HG03139 (cell line): ENCODE results near the gene NCAM1.
"Not testable (repeated sequence)": the region's sequence is repeated elsewhere in the genome, so short reads cannot be mapped to it uniquely, and the experiment has no call there.

Experiments
- ATAC-seq: cut with Tn5 transposase; IDR thresholded peaks from one replicate; pipeline ENCODE4 v1.9.1; 2021; ENCODE audit not compliant: unreplicated experiment

Gene NCAM1

GRCh38 chr11:112961146-112961668, at the start of gene NCAM1:
Gene NCAM1, plus strand, starts transcription at chr11:112961420.
- no peak for ATAC-seq

- no peak for ATAC-seq
Observed at GRCh38 chr11:112922606-112923005, 38.6 kb upstream of the NCAM1 start.

- ATAC-seq = not testable (repeated sequence)
Observed at GRCh38 chr11:112924836-112925235, 36.4 kb upstream of the NCAM1 start.

GRCh38 chr11:112925516-112926310, 35.5 kb upstream of the NCAM1 start:
- ATAC-seq = no peak

- ATAC-seq = no peak
Observed at GRCh38 chr11:112928136-112928535, 33.1 kb upstream of the NCAM1 start.

- no peak for ATAC-seq
Observed at GRCh38 chr11:112929432-112929831, 31.8 kb upstream of the NCAM1 start.

GRCh38 chr11:112931703-112932102, 29.5 kb upstream of the NCAM1 start:
- no peak for ATAC-seq

GRCh38 chr11:112932593-112932992, 28.6 kb upstream of the NCAM1 start:
- ATAC-seq = no peak

- no peak for ATAC-seq
Observed at GRCh38 chr11:112933970-112934369, 27.2 kb upstream of the NCAM1 start.

- ATAC-seq = no peak
Observed at GRCh38 chr11:112941104-112941503, 20.1 kb upstream of the NCAM1 start.

GRCh38 chr11:112942966-112943643, 18.1 kb upstream of the NCAM1 start:
- ATAC-seq = no peak

GRCh38 chr11:112946866-112947265, 14.4 kb upstream of the NCAM1 start:
- no peak for ATAC-seq

GRCh38 chr11:112949781-112950575, 11.2 kb upstream of the NCAM1 start:
- ATAC-seq = no peak

GRCh38 chr11:112958670-112959069, 2.5 kb upstream of the NCAM1 start:
- no peak for ATAC-seq

- no peak for ATAC-seq
Observed at GRCh38 chr11:112961751-112962578, 745 bp downstream of the NCAM1 start.

- ATAC-seq = no peak
Observed at GRCh38 chr11:112962579-112963367, 1.6 kb downstream of the NCAM1 start.

- ATAC-seq = no peak
Observed at GRCh38 chr11:112963368-112963955, 2.2 kb downstream of the NCAM1 start.

- no peak for ATAC-seq
Observed at GRCh38 chr11:112965656-112966055, 4.4 kb downstream of the NCAM1 start.

- ATAC-seq = no peak
Observed at GRCh38 chr11:112966561-112966960, 5.3 kb downstream of the NCAM1 start.
